A673 (cell line): ENCODE data around the gene CBX4. TPM values are rescaled to one million over a fixed set of nuclear protein-coding genes. Genes with fewer than 3 reads are reported as not detected.

Source experiments
- BruUV-seq: library from RNA; stranded (reverse); fragments of 400-500 nt; replicated peaks from 2 replicates; lab custom pipeline; 2021; lab: Mats Ljungman, UMichigan
- CTCF ChIA-PET: fragments of 300-600 bp; sonication (Branson Sonifier 250); formaldehyde crosslinking; loops from one replicate; lab custom pipeline; 2022; ENCODE audit warnings: antibody characterized with exemption; lab: Charles Lee
- POLR2A ChIA-PET: fragments of 300-600 bp; sonication (Branson Sonifier 250); formaldehyde crosslinking; loops from one replicate; lab custom pipeline; 2022; ENCODE audit warnings: antibody characterized with exemption; ENCODE audit not compliant: low non-redundant PET; lab: Charles Lee
- DNase-seq: peaks from one replicate; pipeline ENCODE4 v3.0.0-alpha.2; 2015; ENCODE audit warnings: low spot score
- H3K27ac ChIP-seq: fragments of 200-600 bp; sonication (generic); 2 replicates; pipeline ENCODE4 v1.5.1; 2016; ENCODE audit warnings: mixed run types, low read depth, mild to moderate bottlenecking, mixed read lengths, antibody characterized with exemption, low read length; ENCODE audit not compliant: poor library complexity, severe bottlenecking
- H3K27me3 ChIP-seq: fragments of 200-600 bp; sonication (generic); replicated peaks from 2 replicates; pipeline ENCODE4 v1.6.1; 2017; ENCODE audit warnings: mixed run types, low read depth, mild to moderate bottlenecking, mixed read lengths, antibody characterized with exemption, low read length; ENCODE audit not compliant: insufficient read depth, poor library complexity
- H3K36me3 ChIP-seq: fragments of 200-600 bp; sonication (generic); 2 replicates; pipeline ENCODE4 v1.6.1; 2016; ENCODE audit warnings: mixed run types, mild to moderate bottlenecking, mixed read lengths, antibody characterized with exemption, low read length; ENCODE audit not compliant: insufficient read depth, poor library complexity, severe bottlenecking
- H3K4me1 ChIP-seq: fragments of 200-600 bp; sonication (generic); 2 replicates; pipeline ENCODE4 v1.6.1; 2017; ENCODE audit warnings: mixed run types, mild to moderate bottlenecking, mixed read lengths, antibody characterized with exemption, low read length; ENCODE audit not compliant: insufficient read depth, poor library complexity, severe bottlenecking
- H3K4me3 ChIP-seq: fragments of 200-600 bp; sonication (generic); 2 replicates; pipeline ENCODE4 v1.5.1; 2016; ENCODE audit warnings: low read depth, mixed run types, mild to moderate bottlenecking, mixed read lengths, low read length; ENCODE audit not compliant: poor library complexity, severe bottlenecking
- H3K9me3 ChIP-seq: fragments of 200-600 bp; sonication (generic); 2 replicates; pipeline ENCODE4 v1.6.1; 2016; ENCODE audit warnings: mixed run types, low read depth, mild to moderate bottlenecking, mixed read lengths, antibody characterized with exemption, low read length; ENCODE audit not compliant: poor library complexity, severe bottlenecking
- CTCF ChIP-seq: fragments of 300-800, 200-600 bp; sonication (generic); conservative IDR thresholded peaks from 2 replicates; pipeline ENCODE4 v1.5.1; 2017; ENCODE audit warnings: low read depth, mild to moderate bottlenecking, antibody characterized with exemption, low read length, moderate library complexity, mixed read lengths
- EZH2 ChIP-seq: fragments of 200-600 bp; sonication (generic); IDR thresholded peaks from 2 replicates; pipeline ENCODE4 v1.6.1; 2017; ENCODE audit warnings: borderline replicate concordance, low read depth, mild to moderate bottlenecking, mixed read lengths, antibody characterized with exemption, low read length; ENCODE audit not compliant: poor library complexity, severe bottlenecking
- intact Hi-C: fragments of 100-400 bp; cut with micrococcal nuclease; formaldehyde crosslinking; loops from one replicate; pipeline ENCODE4 v1.10.0; 2022; ENCODE audit not compliant: unreplicated experiment
- total RNA-seq: library from RNA; stranded (reverse); gene quantifications from 2 replicates; pipeline ENCODE4 v1.2.3, GENCODE V29; 2021

Gene CBX4
- total RNA-seq, 1 experiment from 2014 or later, result 42.6 TPM

GRCh38 chr17:79866791-79867518 lies 27.7 kb upstream of the CBX4 start:
- CTCF ChIA-PET, result no interaction called here
- Histone ChIP-seq H3K27me3 (no peaks in the 10 kb centered on the region), H3K4me3 (no peak overlapping the region), H3K4me1 (no peaks in the 10 kb centered on the region), H3K9me3 (no peaks in the 10 kb centered on the region), H3K36me3 (no peaks in the 10 kb centered on the region), H3K27ac (no peak overlapping the region)
- TF ChIP-seq CTCF (no peak), EZH2 (no peak)
- DNase-seq, result no peak
- intact Hi-C loops, result no loop called here
- POLR2A ChIA-PET, result no interaction called here
- BruUV-seq, result no TSS peak

- Histone ChIP-seq H3K36me3 (no peaks in the 10 kb centered on the region), H3K9me3 (no peaks in the 10 kb centered on the region), H3K4me3 (no peak overlapping the region), H3K4me1 (no peaks in the 10 kb centered on the region), H3K27me3 (no peaks in the 10 kb centered on the region), H3K27ac (no peak overlapping the region)
- BruUV-seq, result no TSS peak
- DNase-seq, result no peak
- ChIA-PET POLR2A (no interaction called here), CTCF (no interaction called here)
- TF ChIP-seq CTCF, result no peak
- no peak for TF ChIP-seq EZH2
- intact Hi-C loops, result no loop called here
Observed at GRCh38 chr17:79865351-79866210, 26.3 kb upstream of the CBX4 start.

GRCh38 chr17:79864617-79865250 lies 25.5 kb upstream of the CBX4 start:
- ChIA-PET CTCF (no interaction called here), POLR2A (no interaction called here)
- Histone ChIP-seq H3K27ac (no peak overlapping the region), H3K27me3 (no peaks in the 10 kb centered on the region), H3K4me1 (no peaks in the 10 kb centered on the region), H3K4me3 (no peak overlapping the region), H3K9me3 (no peaks in the 10 kb centered on the region), H3K36me3 (no peaks in the 10 kb centered on the region)
- no peak for TF ChIP-seq EZH2
- no peak for TF ChIP-seq CTCF
- BruUV-seq, result no TSS peak
- intact Hi-C loops, result no loop called here
- no peak for DNase-seq
